Left cardiac atrium (tissue), 4 donors: Measurements from ENCODE around the gene POLQ. TPM values are rescaled to one million over a fixed set of nuclear protein-coding genes. Genes with fewer than 3 reads are reported as not detected.
"Not testable (repeated sequence)": the region's sequence is repeated elsewhere in the genome, so short reads cannot be mapped to it uniquely, and the experiment has no call there.

Source experiments
- ATAC-seq, 2 donors: fragments of 200-7000 bp; cut with Tn5 transposase; one replicate each; pipeline ENCODE4 v1.9.1; 2020; ENCODE audit warnings: mild to moderate bottlenecking in 2 of 2, moderate library complexity in 2 of 2
- DNase-seq: peaks from one replicate; pipeline ENCODE4 v3.0.0-alpha.2; 2020
- intact Hi-C, 2 donors: fragments of 100-400 bp; cut with DNase I; formaldehyde crosslinking; loops; one replicate each; pipeline versions ENCODE4 v1.14.1 to v1.15.1; 2022 to 2023
- long read RNA-seq: library from polyadenylated mRNA; unstranded; transcript quantifications from one replicate; pipeline ENCODE4 v2.0.0, GENCODE V29; 2021
- total RNA-seq, 2 donors: library from RNA; stranded (reverse); fragmentation: NEBNext Ultra II Directional; extraction: Animal tissue kit (Norgen Biotek cat#: 25700); gene quantifications; one replicate each; pipeline ENCODE4 v1.2.1, GENCODE V29; 2021
- donor health status: DM: no; HTN: yes; CAD: no.
- donor health status: DM: no; HTN: yes; CAD: no; lungs with severe emphysema.
- donor health status: DM: yes; HTN: yes; CAD: no.
- donor health status: Dilated cardiomyopathy.

The POLQ gene
- total RNA-seq: under 1 TPM; 0.77 to 0.79 TPM
- long read RNA-seq, partial matches to known transcripts: 0 of 1 reads
- long read RNA-seq, other reads (novel, unspliced or antisense): 1 of 1 reads

DNA sequence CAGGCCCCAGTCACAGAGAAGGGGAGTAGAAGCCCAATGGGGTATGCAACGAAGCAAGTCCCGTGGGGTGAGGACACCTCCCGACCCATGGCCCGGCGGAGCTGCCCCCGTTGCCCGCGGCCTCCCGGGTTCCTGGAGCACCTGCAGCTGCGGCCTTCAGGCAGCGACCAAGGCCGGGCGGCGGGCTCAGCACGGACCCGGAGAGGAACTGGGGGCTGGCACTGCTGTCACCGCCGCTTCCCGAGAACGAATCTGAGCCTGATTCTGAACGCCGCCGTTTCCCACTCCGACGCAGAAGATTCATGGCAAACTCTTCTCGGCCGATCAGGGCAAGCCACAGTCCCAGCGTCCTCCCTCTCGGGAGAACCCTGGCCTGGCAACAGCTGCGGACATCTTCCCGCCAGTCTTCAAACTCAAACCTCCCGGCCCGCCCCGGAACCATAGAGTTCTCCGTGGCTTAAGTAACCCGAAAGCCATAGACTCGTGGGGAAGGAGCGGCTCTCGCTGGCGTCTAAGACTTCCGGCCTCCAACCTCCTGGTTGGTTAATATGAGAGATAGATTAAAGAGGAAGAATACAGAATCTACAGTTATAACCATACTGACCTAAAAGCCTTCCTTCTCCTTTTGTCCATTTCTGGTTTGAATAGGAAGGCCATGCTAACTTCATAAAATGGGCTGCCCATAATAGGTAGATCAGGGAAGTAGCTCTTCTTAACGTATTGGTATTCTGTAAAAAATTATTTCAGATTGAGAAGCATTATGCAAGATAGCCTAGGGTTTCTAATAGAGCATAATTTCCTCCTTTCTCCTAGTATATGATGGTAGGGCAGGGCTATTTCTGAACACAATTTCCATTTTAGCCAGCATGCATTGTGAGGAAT, at the start of gene POLQ:
TSS of gene POLQ (minus strand) at position 415 of the 882 bp plus-strand sequence. CDS start at position 304, 111 bp downstream.
- DNase-seq: peak; percentile 91
- ATAC-seq: peak; percentile 99
- intact Hi-C loops: loop anchor here (2.0 to 10.0 kb wide), 4 partner anchors 103 to 711 kb away; no protein-coding TSS in a partner anchor

DNA sequence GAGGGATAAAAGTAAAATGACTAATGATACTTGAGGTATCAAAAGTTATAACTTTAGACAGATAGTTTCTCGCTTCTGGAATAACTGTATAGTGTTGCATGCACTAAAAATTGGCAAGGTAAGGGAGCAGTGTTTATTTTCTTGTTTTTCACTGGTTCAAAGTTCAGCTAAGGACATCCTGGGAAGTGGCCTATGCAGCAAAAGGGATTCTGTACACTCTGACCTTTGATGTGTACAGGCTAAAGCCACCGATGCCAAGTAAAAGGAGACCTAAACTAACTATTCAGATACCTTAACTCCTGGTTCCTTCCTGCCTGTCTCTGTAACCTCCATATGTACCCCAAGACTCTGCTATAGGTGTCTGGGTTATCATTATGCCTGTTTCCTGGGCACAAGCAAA, 49.1 kb upstream of the POLQ start:
- ATAC-seq: no peak
- intact Hi-C loops: loop anchor here in 1 of 2 donors (5.0 kb wide), 1 partner anchor 52 kb away; no protein-coding TSS in a partner anchor
- no peak for DNase-seq

DNA sequence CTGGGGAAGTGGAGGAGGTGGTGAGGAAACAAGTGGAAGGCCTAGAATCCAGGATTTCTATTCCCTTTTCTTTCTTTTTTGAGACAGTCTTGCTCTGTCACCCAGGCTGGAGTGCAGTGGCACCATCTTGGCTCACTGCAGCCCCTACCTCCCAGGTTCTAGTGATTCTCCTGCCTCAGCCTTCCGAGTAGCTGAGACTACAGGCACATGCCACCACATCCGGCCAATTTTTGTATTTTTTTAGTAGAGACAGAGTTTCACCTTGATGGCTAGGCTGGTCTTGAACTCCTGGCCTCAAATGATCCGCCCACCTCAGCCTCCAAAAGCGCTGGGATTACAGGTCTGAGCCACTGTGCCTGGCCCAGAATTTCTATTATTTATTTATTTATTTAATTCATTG, 48.0 kb upstream of the POLQ start:
- DNase-seq, ATAC-seq, intact Hi-C loops: not testable (repeated sequence)

DNA sequence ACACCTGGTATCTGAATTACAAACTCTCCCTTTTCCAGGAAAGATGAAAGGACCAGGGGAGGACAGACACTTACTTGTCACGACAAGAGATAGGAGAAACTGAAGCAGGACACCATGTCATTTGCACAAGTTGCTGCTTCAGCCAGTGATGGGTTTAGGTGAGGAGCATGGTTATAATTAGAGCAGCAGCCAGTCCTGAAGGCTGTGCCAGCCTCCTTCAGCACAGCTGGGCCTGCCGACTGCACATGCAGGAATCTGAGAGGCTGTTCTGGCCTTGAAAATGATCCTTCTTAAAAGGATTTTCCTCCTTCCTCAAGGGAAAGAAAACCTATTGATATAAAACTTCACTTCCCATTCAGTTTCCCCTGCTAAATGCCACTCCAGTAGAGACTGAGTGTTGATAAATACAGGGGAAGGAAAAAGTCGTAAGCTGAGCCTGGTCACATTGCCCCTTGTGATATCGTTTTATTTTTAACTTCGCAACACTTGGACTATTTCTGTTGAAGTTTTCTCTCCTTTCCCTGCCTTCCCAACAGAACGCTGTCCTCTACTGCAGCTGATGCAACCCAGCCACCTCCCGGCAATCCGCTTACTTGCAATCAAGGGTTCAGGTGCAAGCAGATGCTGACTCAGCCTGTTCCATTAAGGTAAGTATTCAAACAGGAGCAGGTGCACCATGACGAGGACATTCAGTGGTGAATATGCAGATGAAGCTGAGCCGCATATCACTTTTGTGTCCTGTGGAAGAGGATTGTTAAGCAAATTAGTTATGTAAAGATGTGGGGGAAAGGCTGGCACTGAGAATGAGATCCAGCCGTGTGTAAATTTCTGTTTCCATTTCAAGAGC, 47.3 kb upstream of the POLQ start, which contains the start of gene FBXO40:
TSS of gene FBXO40 (plus strand) at position 524 of the 847 bp plus-strand sequence. CDS start 27,197 bp downstream, outside the sequence.
- DNase-seq (peak; percentile 31), ATAC-seq (peak; percentile 79 to 85)
- intact Hi-C loops: no loop called here

DNA sequence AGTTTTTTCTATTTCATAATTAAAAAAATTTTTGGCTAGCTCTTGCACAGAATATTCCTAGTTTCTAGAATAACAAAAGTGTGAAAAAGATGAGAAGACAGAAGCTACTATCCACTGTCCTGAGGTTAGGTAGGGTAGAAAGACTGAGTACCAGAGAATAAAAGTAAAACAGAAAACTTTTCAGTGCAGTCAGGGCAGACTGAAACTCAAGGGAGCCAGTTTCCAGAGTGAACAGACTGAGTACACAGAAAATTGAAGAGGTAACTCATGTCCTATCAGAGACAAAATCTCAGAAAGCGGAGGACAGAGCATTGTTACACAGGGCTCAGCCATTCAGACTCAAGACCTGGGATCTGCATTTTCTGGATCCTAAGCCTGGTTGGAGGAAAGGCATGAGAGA, 38.6 kb upstream of the POLQ start:
- intact Hi-C loops: no loop called here
- DNase-seq: no peak
- ATAC-seq: no peak

DNA sequence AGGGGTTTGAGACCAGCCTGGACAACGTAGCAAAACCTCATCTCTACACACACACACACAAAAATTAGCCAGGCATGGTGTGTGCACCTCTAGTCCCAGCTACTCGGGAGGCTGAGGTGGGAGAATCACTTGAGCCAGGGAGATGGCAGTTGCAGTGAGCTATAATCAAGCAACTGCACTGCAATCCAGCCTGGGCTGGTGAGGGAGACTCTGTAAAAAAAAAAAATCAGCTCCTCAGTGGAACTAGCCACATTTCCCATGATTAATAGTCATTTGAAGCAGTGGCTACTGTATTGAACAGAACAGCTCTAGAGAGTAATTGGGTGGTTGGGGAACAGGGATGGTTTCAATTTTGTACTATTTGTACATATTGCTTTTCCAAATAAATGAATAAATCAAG, 35.9 kb upstream of the POLQ start:
- DNase-seq: no peak
- intact Hi-C loops: no loop called here
- ATAC-seq: no peak

DNA sequence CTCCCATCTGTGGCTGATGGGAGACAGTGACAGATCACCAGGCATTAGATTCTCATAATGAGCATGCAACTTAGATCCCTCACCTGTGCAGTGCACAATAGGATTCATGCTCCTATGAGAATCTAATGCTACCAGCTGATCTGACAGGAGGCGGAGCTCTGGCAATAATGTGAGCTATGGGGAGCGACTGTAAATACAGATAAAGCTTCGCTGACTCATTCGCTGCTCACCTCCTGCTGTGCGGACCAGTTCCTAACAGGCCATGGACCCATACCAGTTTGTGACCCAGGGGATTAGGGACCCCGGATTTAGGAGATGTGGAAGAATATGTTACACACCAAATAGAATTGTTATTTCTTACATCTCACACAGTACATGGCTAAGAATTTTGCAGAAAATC, 28.7 kb upstream of the POLQ start:
- intact Hi-C loops: no loop called here
- no peak for ATAC-seq
- DNase-seq: no peak

DNA sequence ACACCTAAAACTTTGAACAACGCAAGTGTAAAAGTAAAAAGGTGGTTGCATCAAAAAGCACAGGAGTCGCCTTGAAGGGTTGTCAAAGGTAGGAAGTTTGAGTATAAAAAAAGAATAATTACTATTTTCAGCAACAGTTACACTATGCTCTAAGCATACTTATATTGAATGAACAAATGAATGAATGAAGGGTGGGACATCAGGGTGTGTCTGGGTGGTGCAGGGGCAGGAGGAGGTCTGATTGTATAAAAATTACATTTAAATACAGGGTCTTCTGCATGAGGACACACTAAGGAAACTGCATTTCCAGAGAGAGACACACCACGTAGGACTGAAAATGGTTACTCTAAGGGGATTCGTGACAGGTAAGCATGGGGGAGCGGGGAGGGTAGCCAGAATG, 21.9 kb upstream of the POLQ start, which contains the start of gene ARGFX:
TSS of gene ARGFX (plus strand) at position 301 of the 400 bp plus-strand sequence. CDS start 2,765 bp downstream, outside the sequence.
- ATAC-seq (no peak), DNase-seq (no peak)
- intact Hi-C loops: no loop called here

DNA sequence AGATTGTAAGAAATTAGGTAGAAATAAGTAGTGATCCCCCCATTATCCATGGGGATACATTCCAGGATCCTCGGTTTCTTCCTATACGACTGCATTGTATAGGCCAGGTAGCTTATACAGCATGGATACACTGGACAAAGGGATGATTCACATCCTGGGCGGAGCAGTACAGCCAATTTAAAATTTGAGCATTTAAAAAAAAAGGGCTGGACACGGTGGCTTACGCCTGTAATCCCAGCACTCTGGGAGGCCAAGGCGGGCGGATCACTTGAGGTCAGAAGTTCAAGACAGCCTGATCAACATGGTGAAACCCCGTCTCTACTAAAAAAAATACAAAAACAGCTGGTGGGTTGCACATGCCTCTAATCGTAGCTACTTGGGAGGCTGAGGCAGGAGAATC, 21.0 kb upstream of the POLQ start:
- intact Hi-C loops: no loop called here

DNA sequence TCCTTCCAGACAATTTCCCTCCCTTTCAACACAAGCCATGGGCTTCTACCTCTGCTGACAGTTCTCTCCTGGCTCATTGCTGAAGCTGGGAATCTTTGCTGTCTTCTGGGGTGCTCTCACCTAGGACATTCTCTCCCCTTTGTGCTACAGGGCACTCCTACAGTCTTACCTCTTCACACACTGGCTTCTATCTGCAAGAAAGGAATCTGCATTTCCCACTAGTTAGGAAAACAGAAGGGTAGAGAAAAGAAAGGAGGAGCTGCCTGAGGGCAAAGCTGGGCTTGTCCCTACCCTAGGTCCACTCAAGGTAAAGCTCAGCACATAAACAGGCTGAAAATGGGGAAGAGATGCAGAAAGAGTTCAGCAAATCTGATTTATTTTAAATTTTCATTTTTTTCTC, 16.4 kb upstream of the POLQ start:
- ATAC-seq (no peak), DNase-seq (no peak)
- intact Hi-C loops: no loop called here

More for the DNA sequence above, 21.0 kb upstream of the POLQ start:
- no peak for ATAC-seq
- DNase-seq: no peak

DNA sequence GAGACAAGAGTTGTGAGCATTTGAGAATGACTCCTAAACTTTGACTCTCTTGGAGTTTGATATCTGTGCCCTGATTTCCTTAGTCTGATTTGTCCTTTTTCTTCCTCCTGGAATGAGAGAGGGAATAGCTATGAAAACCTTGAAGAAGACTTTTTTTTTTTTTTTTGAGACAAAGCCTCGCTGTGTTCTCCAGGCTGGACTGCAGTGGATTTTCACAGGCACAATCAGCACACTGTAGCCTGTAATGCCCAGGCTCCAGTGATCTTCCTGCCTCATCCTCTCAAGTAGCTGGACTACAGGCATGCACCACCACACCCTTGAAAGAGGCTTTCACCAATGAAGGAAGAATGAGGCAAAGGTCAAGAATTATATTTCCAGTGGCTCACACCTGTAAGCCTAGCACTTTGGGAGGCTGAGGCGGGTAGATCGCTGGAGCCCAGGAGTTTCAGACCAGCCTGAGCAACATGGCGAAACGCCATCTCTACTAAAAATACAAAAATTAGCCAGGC, 11.7 kb upstream of the POLQ start:
- intact Hi-C loops: no loop called here
- no peak for DNase-seq
- no peak for ATAC-seq

DNA sequence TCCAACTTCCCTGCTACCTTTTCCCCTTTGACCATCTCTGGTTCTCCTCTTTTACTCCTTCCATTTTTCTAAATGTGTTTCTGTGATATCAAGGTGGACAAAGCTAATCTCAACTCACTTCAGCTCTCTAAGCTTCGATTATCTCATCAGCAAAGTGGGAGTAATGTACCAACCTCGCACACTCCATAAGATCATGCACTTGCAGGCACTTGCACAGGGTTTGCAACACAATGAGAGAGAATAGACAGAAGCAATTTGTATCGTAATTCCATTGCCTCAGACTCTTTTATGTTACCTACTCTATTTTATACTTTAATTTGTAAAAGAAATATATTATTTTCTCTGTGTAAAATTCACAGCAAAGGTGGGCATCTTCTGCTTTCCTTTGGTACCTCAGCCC, 7.0 kb upstream of the POLQ start:
- ATAC-seq (no peak), DNase-seq (no peak)
- intact Hi-C loops: no loop called here

DNA sequence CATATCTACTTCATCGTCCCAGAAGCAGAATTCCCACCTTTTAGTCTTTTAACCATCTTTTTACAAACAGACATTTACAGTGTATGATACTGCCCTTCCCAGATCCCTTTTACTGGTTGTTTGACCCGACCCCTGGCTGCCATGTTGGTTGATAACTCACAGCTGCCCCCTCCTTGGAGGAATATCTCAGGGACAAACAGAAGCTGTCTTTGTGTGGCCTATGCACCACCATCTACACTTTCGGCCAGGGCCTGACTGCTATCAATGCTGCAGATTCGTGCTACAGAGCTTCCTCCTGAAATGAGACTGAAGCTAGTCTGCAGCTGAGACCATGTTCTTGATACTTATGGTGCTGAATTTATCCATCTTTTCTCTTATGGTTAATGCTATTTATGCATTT, 6.6 kb upstream of the POLQ start:
- DNase-seq (no peak), ATAC-seq (peak; percentile 27 to 51)
- intact Hi-C loops: no loop called here

DNA sequence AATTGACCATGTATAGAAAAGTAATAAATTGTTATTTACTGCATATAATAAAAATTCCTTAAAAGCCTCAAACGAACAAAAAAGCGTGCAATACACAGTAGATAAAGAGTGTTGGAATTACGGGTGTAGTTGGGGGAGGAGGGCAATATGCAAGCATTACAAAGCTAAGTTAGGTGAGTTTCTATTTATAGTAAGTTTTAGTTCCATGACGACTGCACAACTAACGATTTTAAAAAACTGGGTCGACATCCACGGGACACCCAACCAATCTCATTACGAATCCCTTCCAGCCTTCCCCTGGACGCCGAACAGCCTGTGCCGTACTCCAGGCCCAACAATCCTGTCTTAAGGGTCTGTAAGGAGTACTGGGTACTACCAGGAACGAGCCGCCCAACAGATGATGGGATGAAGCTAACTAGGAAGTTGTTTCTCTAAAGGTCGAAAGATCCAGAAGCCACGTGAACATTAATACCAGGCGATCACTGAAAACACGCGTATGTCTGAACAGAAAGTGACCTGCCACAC, 677 bp downstream of the POLQ start:
- intact Hi-C loops: loop anchor here (5.0 to 10.0 kb wide), 3 partner anchors 450 to 712 kb away; no protein-coding TSS in a partner anchor
- ATAC-seq: no peak

DNA sequence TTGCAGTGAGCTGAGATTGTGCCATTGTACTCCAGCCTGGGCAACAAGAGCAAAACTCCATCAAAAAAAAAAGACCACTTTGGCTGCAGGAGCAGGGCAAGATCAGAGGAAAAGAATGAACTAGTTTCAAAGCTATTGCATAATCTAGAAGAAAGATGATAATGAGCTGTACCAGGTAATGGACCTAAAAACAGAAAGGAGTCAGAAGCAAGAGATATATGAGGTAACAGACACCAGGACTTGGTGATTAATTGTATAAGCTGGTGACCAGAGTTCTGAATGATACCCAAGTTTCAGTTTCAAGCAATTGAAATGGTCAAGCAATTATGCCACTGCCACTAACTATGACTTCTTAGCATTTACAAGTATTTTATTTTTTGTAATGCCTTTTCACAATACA, 2.9 kb downstream of the POLQ start:
- no peak for ATAC-seq
- DNase-seq: no peak
- intact Hi-C loops: loop anchor here in 1 of 2 donors (10.0 kb wide), 1 partner anchor 452 kb away; no protein-coding TSS in a partner anchor

More for the DNA sequence above, 677 bp downstream of the POLQ start:
- DNase-seq: no peak

DNA sequence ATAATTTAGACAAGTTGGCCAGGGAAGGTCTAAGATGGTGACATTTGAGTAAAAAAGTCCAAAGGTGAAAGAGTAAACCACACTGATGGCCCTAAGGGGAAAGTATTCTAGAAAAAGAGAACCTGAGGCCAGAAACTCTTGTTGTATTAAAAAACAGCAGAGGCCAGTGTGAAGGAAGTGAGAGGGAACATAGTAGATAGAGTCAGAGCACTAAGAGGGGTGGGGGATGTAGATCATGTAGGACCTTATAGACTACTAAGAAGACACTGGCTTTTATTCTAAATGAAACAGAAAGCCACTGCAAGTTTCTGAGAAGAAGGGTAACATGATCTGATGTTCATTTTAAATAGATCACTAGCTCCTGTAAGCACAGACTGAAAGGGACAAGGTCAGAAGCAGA, 14.5 kb downstream of the POLQ start:
- no peak for DNase-seq
- ATAC-seq: no peak
- intact Hi-C loops: no loop called here

DNA sequence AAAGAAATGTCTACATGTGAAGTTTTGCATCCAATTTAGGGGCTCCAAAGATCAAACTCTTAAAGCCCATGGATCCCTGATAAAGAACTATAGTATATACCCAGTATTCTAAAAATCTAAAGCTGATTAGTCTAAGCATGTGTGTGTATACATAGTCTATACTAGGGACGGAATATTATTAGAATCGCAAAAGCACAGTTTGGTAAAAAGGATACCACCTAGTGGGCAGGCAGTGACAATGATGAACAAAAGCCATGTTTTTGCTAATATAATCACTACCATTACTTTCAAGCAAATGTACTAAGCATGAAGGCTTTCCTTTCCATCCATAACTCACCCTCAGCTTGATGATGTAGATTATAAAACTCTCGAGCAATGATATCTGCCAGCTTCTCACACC, 16.5 kb downstream of the POLQ start:
- DNase-seq (no peak), ATAC-seq (no peak)
- intact Hi-C loops: no loop called here

DNA sequence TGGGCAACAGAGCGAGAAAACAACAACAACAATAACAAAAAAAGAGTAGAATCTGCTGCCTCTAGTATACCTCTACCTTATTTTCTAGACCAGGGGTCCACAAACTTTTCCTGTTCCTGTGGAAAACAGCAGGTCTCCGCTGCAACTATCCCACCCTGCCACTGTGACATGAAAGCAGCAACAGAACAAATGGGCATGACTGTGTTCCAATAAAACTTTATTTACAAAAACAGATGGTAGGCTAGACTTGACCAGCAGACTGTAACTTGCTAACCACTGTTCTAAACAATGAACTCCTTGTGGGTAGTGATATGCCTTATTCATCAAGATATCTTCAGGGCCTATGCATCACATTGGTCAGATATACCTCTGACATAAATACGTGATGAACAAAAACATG, 25.3 kb downstream of the POLQ start:
- ATAC-seq (no peak), DNase-seq (no peak)
- intact Hi-C loops: no loop called here
